Smooth muscle cell of the brain vasculature (primary cell): Measurements from ENCODE around the gene ATP10A.

Source experiments
- DNase-seq: peaks from one replicate; pipeline ENCODE4 v3.0.0-alpha.2; 2012; ENCODE audit warnings: low read depth, low spot score

ATP10A gene

GRCh38 chr15:25796395-25796794, 66.7 kb downstream of the ATP10A start:
- no peak for DNase-seq

DNA sequence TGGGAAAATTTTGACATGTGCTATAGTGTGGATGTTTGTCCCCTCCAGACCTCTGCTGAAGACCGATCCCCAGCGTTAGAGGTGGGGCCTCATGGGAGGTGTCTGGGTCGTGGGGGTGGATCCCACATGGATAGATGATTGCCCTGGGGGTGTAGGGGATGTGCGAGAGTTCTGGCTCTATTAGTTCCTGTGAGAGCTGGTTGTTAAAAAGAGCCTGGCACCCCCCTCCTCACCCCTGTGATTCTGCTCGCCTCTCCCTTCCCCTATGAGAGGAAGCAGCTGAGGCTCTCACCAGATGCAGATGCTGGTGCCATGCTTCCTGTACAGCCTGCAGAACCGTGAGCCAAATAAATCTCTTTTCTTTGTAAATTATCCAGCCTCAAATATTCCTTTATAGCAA, 67.4 kb downstream of the ATP10A start:
- no peak for DNase-seq

DNA sequence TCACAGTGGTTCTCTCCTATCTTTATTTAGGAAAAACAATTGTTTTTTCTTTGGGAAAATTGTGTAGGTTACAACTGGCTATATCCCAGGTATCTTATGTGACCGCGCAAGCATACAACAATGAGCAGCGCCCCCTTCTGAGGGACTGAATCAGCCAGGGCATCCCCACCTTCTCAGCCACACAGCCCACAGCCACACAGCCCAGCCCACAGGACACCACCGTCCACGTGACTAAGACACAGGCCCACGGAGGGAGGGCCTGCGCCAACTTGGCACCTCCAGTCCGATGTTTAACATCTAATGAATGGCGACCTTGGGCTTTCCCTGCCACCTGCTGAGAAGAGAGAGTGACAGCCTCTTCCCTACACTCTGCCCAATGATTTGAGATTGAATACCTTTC, 68.1 kb downstream of the ATP10A start:
- no peak for DNase-seq

- no peak for DNase-seq
Measured at GRCh38 chr15:25793354-25794050, 69.6 kb downstream of the ATP10A start.

DNA sequence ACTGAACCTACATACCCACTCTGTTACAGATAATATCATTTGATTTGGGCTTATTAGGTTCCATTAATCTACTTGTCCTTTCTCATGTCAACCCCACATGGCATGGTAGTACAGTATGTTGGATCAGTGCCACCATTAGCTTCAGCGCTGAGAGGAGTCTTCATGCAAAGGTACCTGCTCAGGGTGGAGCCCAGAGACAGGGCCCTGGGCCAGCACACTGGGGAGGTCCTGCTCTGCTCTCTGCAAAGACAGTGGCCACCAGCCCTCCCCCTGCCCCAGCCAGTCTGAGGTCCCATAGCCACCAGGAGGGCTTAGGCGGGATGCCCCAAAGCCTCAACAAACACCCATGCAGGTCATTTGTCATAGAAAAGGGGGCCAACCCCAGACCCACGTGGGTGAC, 71.0 kb downstream of the ATP10A start:
- DNase-seq: no peak

DNA sequence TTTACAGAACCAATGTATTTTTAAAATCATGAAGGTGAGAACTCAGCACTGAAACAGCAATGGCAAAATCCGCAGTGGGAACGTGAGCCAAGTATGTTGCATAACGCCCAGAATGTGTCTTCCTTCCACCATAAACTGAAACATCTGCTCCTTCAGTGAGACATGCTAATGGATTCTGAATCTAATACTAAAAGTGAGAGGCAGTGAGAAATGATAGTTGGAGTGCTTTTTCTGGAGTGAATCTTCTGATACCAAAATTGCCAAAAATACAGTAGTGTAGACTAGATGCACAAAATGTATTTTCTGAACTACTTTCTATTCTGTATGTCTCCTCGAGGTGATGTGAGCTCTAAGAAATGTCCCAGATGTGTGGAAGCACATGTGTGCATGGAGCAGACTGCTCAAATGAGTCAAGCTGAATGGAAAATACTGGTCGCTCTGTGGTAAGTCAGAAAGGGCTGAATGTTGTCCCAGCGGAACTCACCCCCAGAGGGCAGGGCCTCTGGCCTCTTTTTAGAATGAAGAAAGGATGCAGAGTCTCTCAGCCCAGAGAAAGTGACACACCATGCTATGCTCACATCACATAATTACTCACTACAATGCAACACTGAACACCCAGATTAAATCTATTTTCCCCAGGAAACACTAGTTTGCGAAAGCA, 73.0 kb downstream of the ATP10A start:
- DNase-seq: no peak

GRCh38 chr15:25789616-25789999, 73.5 kb downstream of the ATP10A start:
- DNase-seq: no peak

DNA sequence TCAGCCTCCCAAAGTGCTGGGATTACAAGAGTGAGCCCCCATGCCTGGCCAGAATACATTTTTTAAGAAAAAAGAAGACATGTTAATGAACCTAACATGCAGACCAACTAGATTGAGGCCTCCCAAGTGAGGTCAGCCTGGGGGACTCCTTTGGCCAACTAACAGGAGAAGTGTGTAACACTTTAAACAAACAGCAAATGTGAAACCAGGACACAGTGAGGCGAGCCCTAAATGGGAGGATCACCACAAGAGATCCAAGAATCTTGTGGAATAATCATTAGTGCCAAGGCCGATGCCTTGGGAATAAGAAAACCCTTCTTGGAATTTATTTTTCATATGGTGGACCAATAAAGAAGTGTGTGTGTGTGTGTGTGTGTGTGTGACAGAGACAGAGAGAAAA, 73.9 kb downstream of the ATP10A start:
- DNase-seq: no peak

GRCh38 chr15:25787855-25788520, 75.1 kb downstream of the ATP10A start:
- no peak for DNase-seq

DNA sequence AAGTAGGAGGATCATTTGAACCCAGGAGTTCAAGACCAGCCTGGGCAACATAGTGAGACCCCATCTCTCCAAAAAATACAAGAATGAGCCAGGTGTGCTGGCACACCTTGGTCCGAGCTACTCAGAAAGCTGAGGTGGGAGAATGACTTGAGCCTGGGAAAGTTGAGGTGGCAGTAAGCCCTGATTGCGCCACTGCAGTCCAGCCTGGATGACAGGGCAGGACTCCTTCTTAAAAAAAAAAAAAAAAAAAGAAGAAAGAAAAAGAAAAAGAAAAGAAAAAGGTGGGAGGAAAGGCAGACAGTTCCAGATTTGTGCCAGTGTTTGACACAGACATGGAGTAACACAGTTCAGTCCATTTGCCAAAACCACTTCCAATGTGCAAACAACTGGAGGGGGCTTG, 75.7 kb downstream of the ATP10A start:
- DNase-seq: no peak

DNA sequence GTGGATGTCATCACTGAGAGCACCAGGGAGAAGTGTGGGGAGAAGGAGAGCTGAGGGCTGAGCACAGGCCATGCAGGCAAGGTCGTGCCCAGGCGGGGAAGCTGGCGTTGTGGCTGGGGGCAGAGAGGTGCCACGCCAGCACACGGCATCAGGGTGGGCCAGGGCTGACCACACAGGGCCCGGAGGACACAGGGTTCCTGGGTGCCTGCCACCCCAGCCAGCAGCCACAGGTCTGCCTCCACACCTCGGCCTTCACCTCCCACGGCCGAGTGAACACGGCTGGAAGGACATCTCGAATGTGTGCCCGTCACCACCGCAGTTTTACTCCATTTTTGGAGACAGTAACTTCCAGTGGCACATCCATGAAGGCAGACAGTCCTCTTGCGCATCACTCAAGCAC, 77.1 kb downstream of the ATP10A start:
- no peak for DNase-seq

- no peak for DNase-seq
Measured at GRCh38 chr15:25785641-25786025, 77.5 kb downstream of the ATP10A start.

DNA sequence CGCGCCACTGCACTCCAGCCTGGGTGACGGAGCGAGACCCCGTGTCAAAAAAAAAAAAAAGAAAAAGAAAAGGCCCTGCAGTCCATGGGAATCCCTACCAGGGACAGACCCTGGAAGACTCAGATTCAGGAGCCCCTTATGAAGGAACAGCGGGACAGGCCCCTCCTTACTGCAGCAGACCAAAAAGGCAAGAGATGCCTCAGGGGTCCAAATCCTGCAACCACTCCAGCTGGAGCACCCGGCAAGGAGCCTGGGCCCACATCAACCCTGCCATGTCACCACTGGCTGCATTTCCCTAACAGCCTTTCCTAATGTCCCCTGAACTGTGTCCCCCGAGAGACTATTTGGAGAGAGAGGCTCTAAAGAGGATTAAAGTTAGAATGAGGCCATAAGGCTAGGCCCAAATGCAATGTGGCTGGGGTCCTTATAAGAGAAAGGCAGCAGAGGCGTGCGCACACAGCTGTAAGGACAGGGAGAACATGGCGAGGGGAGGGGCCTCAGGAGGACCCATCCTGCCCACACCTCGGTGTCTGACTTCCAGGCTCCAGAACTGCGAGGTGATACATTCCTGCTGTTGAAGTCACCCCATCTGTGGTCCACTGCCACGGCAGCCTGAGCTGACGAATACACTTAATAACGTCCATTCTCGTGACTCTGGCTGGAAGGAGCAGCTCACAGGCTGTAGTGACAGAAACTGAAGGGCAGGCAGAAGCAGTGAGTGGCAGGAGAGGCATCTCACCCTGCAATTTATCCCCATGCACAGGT, 78.1 kb downstream of the ATP10A start:
- no peak for DNase-seq

- no peak for DNase-seq
Measured at GRCh38 chr15:25783607-25784540, 79.3 kb downstream of the ATP10A start.

GRCh38 chr15:25783134-25783533, 80.0 kb downstream of the ATP10A start:
- DNase-seq: no peak

DNA sequence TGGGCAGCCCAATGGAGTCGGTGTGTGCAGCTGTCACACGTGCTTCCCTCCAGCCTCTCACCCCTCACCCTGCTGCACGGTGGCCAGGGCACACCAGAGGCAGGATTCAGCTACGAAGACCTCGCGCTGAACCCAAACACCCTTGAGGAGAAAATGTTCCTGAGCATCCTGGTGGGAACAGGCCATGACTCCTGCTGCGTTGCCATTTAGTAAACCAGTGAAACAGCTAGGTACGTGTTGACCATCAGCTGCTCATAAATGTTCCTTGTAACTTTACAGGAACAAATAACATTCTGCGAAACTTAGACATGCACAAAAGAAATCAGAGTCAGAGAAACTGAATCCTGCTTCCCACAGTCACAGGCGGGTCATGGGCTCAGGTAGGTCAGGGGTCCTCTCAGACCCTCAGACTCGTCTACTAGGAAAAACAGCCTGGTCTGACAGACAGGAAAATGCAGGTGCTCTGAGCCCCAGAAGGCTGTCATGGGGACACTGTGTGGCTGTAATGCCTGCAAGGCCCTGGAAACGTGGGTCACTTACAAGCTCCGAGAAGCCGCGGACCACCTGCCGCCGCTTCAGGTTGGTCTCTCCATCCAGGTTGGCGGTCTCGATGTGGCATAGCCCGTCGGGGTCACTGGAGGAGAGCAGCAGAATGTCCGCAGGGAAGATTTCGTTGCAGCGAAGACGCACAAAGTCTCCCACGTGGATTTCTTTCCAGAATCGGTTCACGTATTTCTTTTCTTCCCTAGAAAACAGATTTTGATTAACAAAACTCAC, 82.5 kb downstream of the ATP10A start:
- no peak for DNase-seq

- DNase-seq: no peak
Measured at GRCh38 chr15:25778161-25778560, 85.0 kb downstream of the ATP10A start.

DNA sequence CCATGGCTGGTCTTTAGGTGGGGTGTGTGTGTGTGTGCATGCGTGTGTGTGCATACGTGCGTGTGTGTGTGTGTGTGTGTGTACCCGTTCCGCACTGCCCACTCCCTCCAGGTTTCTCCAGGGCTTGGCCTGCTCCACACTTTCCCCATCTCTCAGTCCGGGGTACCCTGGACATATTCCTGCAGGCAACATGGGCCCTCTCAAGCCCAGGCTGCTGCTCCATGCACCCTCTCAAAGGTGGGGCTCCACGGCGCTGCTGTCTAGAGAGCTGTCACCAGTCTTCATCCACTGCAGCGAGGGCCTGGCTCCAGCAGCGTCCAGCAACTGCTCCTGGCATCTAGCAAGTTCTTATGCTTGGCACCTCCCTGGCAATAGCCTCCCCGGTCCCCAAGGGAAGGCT, 86.1 kb downstream of the ATP10A start:
- no peak for DNase-seq

DNA sequence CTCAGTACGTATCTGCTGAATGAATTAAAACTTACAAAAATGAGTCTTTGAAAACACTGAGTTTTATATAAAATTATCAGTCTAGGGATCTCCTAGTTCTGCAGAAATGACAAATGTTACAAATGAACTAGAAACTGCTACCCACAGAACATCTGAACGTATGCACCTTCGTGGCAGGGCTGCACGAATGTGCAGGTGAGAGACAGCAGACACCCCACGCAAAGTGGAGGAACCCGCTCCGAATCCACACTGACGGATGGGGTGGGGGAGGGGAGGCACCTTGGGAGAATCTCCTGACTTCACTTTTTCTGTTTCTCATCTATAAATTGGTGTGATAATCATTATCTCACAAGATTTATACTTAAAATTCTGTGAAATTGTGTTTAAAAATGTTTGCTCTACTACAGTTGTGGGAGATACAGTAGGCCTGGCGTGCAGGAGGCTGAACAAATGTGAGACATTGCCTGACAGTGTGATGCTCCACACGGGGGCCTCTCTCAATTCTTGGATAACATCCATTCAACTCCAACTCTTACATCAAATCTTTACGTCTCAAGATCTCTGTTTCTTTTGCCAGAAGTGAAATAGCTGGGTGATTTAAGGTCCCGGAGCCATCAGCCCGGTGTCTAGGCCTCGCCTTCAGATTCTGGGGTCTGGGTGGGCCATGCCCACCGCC, 86.9 kb downstream of the ATP10A start:
- no peak for DNase-seq
